Measurements from ENCODE around the gene ADAT3.

DNA sequence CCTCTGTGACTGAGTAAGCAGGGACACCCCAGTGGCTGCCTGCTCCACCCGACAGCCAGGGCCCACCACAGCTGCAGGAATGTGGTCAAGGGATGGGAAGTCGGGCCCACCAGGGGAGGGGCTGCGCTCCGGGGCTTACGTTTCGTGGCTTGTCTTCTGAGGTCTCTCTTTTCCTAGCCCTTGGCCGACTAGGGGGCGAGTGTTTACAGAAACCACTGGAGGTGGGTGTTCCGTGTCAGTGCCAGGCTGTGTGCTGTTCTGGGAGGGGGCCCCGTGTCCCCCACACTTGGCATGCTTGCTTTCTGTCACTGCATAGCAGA, 4.5 kb downstream of the ADAT3 start:
- TF ChIP-seq, protein P1, sequence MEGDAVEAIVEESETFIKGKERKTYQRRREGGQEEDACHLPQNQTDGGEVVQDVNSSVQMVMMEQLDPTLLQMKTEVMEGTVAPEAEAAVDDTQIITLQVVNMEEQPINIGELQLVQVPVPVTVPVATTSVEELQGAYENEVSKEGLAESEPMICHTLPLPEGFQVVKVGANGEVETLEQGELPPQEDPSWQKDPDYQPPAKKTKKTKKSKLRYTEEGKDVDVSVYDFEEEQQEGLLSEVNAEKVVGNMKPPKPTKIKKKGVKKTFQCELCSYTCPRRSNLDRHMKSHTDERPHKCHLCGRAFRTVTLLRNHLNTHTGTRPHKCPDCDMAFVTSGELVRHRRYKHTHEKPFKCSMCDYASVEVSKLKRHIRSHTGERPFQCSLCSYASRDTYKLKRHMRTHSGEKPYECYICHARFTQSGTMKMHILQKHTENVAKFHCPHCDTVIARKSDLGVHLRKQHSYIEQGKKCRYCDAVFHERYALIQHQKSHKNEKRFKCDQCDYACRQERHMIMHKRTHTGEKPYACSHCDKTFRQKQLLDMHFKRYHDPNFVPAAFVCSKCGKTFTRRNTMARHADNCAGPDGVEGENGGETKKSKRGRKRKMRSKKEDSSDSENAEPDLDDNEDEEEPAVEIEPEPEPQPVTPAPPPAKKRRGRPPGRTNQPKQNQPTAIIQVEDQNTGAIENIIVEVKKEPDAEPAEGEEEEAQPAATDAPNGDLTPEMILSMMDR (IDR thresholded peaks at IDR 0.05 in 8 of 11, conservative IDR thresholded peaks at IDR 0.05 in 3 of 11) = no peak
- TF ChIP-seq POLR2AphosphoS5 (IDR thresholded peaks at IDR 0.05) = peak in 1 of 3 donors; percentile 11
- no peak for TF ChIP-seq POLR2A (IDR thresholded peaks at IDR 0.05)

Measured in spleen (tissue), 7 donors.